BE2C (cell line): Measurements from ENCODE around the gene FAM50A.
"Not testable (repeated sequence)": the region's sequence is repeated elsewhere in the genome, so short reads cannot be mapped to it uniquely, and the experiment has no call there.

Source experiments
- DNase-seq: peaks from one replicate; pipeline ENCODE4 v3.0.0-alpha.2; 2020
- H3K27me3 ChIP-seq: fragments of 250-450 bp; sonication (Bioruptor Pico); 2 replicates; pipeline ENCODE4 v1.5.1; 2020; ENCODE audit warnings: mild to moderate bottlenecking
- H3K36me3 ChIP-seq: fragments of 250-450 bp; sonication (Bioruptor Pico); 2 replicates; pipeline ENCODE4 v1.5.1; 2020; ENCODE audit warnings: mild to moderate bottlenecking
- H3K4me1 ChIP-seq: fragments of 250-450 bp; sonication (Bioruptor Pico); 2 replicates; pipeline ENCODE4 v1.5.1; 2020
- H3K4me3 ChIP-seq: 2 replicates; pipeline ENCODE4 v1.5.1; 2011; ENCODE audit warnings: low read depth, low read length
- H3K9me3 ChIP-seq: fragments of 250-450 bp; sonication (Bioruptor Pico); 2 replicates; pipeline ENCODE4 v1.5.1; 2020
- CTCF ChIP-seq: IDR thresholded peaks from 2 replicates; pipeline ENCODE4 v1.5.1; 2012; ENCODE audit warnings: mild to moderate bottlenecking, low read depth, low read length

The FAM50A gene

GRCh38 chrX:154399527-154400368 lies 44.2 kb upstream of the FAM50A start:
- no peaks in the 10 kb centered on the region for H3K9me3 ChIP-seq
- peaks cover 33% of the 10 kb centered on the region for H3K36me3 ChIP-seq
- H3K4me1 ChIP-seq, result no peaks in the 10 kb centered on the region
- TF ChIP-seq CTCF, result no peak
- peak overlapping the region; percentile 81 for H3K4me3 ChIP-seq
- no peak for DNase-seq
- 0 out of 2 replicates have a peak, but pooled peaks cover 2% of the 10 kb centered on the region for H3K27me3 ChIP-seq

GRCh38 chrX:154400369-154400817 lies 43.5 kb upstream of the FAM50A start:
- Histone ChIP-seq H3K4me3 (peak overlapping the region; percentile 81; the same call in 1 of the 2 replicates), H3K36me3 (peaks cover 33% of the 10 kb centered on the region)
- not testable (repeated sequence) for DNase-seq, H3K27me3 ChIP-seq, H3K4me1 ChIP-seq, H3K9me3 ChIP-seq

- Histone ChIP-seq H3K4me3 (no peak overlapping the region), H3K36me3 (peaks cover 33% of the 10 kb centered on the region), H3K9me3 (no peaks in the 10 kb centered on the region), H3K27me3 (0 out of 2 replicates have a peak, but pooled peaks cover 2% of the 10 kb centered on the region), H3K4me1 (no peaks in the 10 kb centered on the region)
- DNase-seq, result peak; percentile 37
- no peak for TF ChIP-seq CTCF
These were observed 42.7 kb upstream of the FAM50A start for GRCh38 chrX:154401045-154401799.

GRCh38 chrX:154401918-154402621 lies 41.9 kb upstream of the FAM50A start:
- peaks cover 33% of the 10 kb centered on the region for H3K36me3 ChIP-seq
- DNase-seq, result no peak
- 0 out of 2 replicates have a peak, but pooled peaks cover 2% of the 10 kb centered on the region for H3K27me3 ChIP-seq
- H3K9me3 ChIP-seq, result no peaks in the 10 kb centered on the region
- no peak overlapping the region for H3K4me3 ChIP-seq
- TF ChIP-seq CTCF, result no peak
- no peaks in the 10 kb centered on the region for H3K4me1 ChIP-seq

GRCh38 chrX:154402622-154403127 lies 41.3 kb upstream of the FAM50A start:
- no peaks in the 10 kb centered on the region for H3K9me3 ChIP-seq
- no peak overlapping the region for H3K4me3 ChIP-seq
- H3K36me3 ChIP-seq, result peaks cover 33% of the 10 kb centered on the region
- 0 out of 2 replicates have a peak, but pooled peaks cover 2% of the 10 kb centered on the region for H3K27me3 ChIP-seq
- no peak for TF ChIP-seq CTCF
- no peaks in the 10 kb centered on the region for H3K4me1 ChIP-seq
- no peak for DNase-seq

- Histone ChIP-seq H3K9me3 (no peaks in the 10 kb centered on the region), H3K4me3 (no peak overlapping the region), H3K4me1 (no peaks in the 10 kb centered on the region), H3K36me3 (peaks cover 33% of the 10 kb centered on the region), H3K27me3 (0 out of 2 replicates have a peak, but pooled peaks cover 2% of the 10 kb centered on the region)
- no peak for DNase-seq
- TF ChIP-seq CTCF, result no peak
These were observed 40.7 kb upstream of the FAM50A start for GRCh38 chrX:154403192-154403591.
